Common myeloid progenitor, CD34-positive (primary cell): ENCODE data around the gene RAP1GAP.

Source experiments
- CTCF ChIA-PET: fragments of 350-600 bp; sonication (Branson Sonifier 250); formaldehyde crosslinking; loops from one replicate; lab custom pipeline; 2021; ENCODE audit warnings: antibody characterized with exemption; lab: Charles Lee
- POLR2A ChIA-PET: fragments of 350-600 bp; sonication (Branson Sonifier 250); formaldehyde crosslinking; loops from one replicate; lab custom pipeline; 2021; ENCODE audit warnings: antibody characterized with exemption; lab: Charles Lee
- DNase-seq, 3 donors: peaks; one replicate each; pipeline versions ENCODE4 v3.0.0 to v3.0.0-alpha.2; 2013
- H3K27ac ChIP-seq, 2 experiments: 1 replicate in 1 of 2; 2 replicates in 1 of 2; pipeline ENCODE4 v1.7.0; 2013; ENCODE audit warnings: inconsistent platforms in 2 of 2, low read length in 2 of 2, mild to moderate bottlenecking in 2 of 2, low read depth in 1 of 2, moderate library complexity in 1 of 2; ENCODE audit not compliant: severe bottlenecking in 2 of 2, insufficient read depth in 1 of 2, poor library complexity in 1 of 2
- H3K27me3 ChIP-seq, 5 experiments: replicated peaks in 2 of 5; 1 replicate in 3 of 5; 2 replicates in 2 of 5; pipeline versions ENCODE4 v1.6.1 to v1.7.0; 2013; ENCODE audit warnings: low read length in 4 of 5, mild to moderate bottlenecking in 2 of 5, moderate library complexity in 2 of 5, inconsistent platforms in 1 of 5; ENCODE audit not compliant: insufficient read depth in 5 of 5, control insufficient read depth in 4 of 5
- H3K36me3 ChIP-seq, 4 experiments: 1 replicate in 2 of 4; 2 replicates in 2 of 4; pipeline versions ENCODE4 v1.6.1 to v1.7.0; 2013; ENCODE audit warnings: low read length in 3 of 4, control low read depth in 1 of 4, mild to moderate bottlenecking in 1 of 4; ENCODE audit not compliant: control insufficient read depth in 4 of 4, insufficient read depth in 4 of 4
- H3K4me1 ChIP-seq, 4 experiments: 1 replicate in 3 of 4; 2 replicates in 1 of 4; pipeline versions ENCODE4 v1.6.1 to v1.7.1; 2013; ENCODE audit warnings: low read length in 3 of 4, mild to moderate bottlenecking in 3 of 4, control low read depth in 1 of 4, inconsistent platforms in 1 of 4, moderate library complexity in 1 of 4; ENCODE audit not compliant: control insufficient read depth in 4 of 4, insufficient read depth in 4 of 4; ENCODE audit errors: control extremely low read depth in 1 of 4
- H3K4me3 ChIP-seq, 7 experiments: 1 replicate in 4 of 7; 2 replicates in 3 of 7; pipeline versions ENCODE4 v1.5.1 to v1.7.0; 2013; ENCODE audit warnings: mild to moderate bottlenecking in 7 of 7, low read length in 6 of 7, moderate library complexity in 6 of 7, inconsistent platforms in 2 of 7, low read depth in 2 of 7, control low read depth in 1 of 7; ENCODE audit not compliant: insufficient read depth in 4 of 7, control insufficient read depth in 1 of 7; ENCODE audit errors: extremely low read depth in 1 of 7
- H3K9me3 ChIP-seq, 5 experiments: 1 replicate in 4 of 5; 2 replicates in 1 of 5; pipeline versions ENCODE4 v1.6.1 to v1.7.1; 2013; ENCODE audit warnings: low read length in 4 of 5, mild to moderate bottlenecking in 2 of 5, inconsistent platforms in 1 of 5, low read depth in 1 of 5, moderate library complexity in 1 of 5; ENCODE audit not compliant: control insufficient read depth in 4 of 5, insufficient read depth in 2 of 5; ENCODE audit errors: control extremely low read depth in 1 of 5
- WGBS: methylation state at CpG from one replicate; pipeline ENCODE4 v1.1.5; 2013; ENCODE audit not compliant: insufficient coverage; 5-methylcytosine and 5-hydroxymethylcytosine counted together

RAP1GAP gene

GRCh38 chr1:21662426-21663247 lies 6.5 kb downstream of the RAP1GAP start:
- DNase-seq = no peak
- peaks cover 0 to 20% (median 4%) of the 10 kb centered on the region in 5 experiments for H3K27me3 ChIP-seq

GRCh38 chr1:21661886-21662285 lies 7.3 kb downstream of the RAP1GAP start:
- peaks cover 0 to 14% (median 4%) of the 10 kb centered on the region in 5 experiments for H3K27me3 ChIP-seq
- no peaks in the 10 kb centered on the region for H3K9me3 ChIP-seq
- no peaks in the 10 kb centered on the region for H3K36me3 ChIP-seq
- ChIA-PET POLR2A (no interaction called here), CTCF (interaction anchor here (0.7 to 2.3 kb wide), 5 partner anchors 9 to 58 kb away, joined by 3 to 7 read pairs (median 4); no protein-coding TSS in a partner anchor)
- no peak overlapping the region for H3K27ac ChIP-seq
- H3K4me3 ChIP-seq = no peak overlapping the region
- DNase-seq = no peak
- 96% methylated on average over 5 of the region's 5 CpGs for WGBS
- peaks cover 0 to 37% (median 23%) of the 10 kb centered on the region in 4 experiments for H3K4me1 ChIP-seq

More at GRCh38 chr1:21662426-21663247, 6.5 kb downstream of the RAP1GAP start:
- no peaks in the 10 kb centered on the region for H3K9me3 ChIP-seq
- H3K36me3 ChIP-seq = no peaks in the 10 kb centered on the region
- peaks cover 0 to 38% (median 23%) of the 10 kb centered on the region in 4 experiments for H3K4me1 ChIP-seq
- WGBS = 100% methylated on average over 4 of the region's 6 CpGs
- POLR2A ChIA-PET = no interaction called here
- CTCF ChIA-PET = interaction anchor here (2.0 to 2.3 kb wide), 2 partner anchors 10 kb away, joined by 7 read pairs; no protein-coding TSS in a partner anchor
- no peak overlapping the region for H3K27ac ChIP-seq
- no peak overlapping the region for H3K4me3 ChIP-seq

GRCh38 chr1:21659924-21660326 lies 9.2 kb downstream of the RAP1GAP start:
- CTCF ChIA-PET = interaction anchor here (1.0 to 3.2 kb wide), 8 partner anchors 9 to 290 kb away, joined by 3 to 16 read pairs (median 4); no protein-coding TSS in a partner anchor
- 72% methylated on average over 3 of the region's 4 CpGs for WGBS

GRCh38 chr1:21659099-21659923 lies 9.8 kb downstream of the RAP1GAP start:
- under 1% methylated on average over 39 of the region's 64 CpGs for WGBS
- ChIA-PET POLR2A (interaction anchor here (0.6 to 0.7 kb wide), 2 partner anchors 73 to 124 kb away, joined by 3 to 4 read pairs; partner anchors contain the start of gene USP48), CTCF (interaction anchor here (1.0 to 3.2 kb wide), 7 partner anchors 9 to 289 kb away, joined by 3 to 16 read pairs (median 4); no protein-coding TSS in a partner anchor)
- peaks cover 0 to 13% (median 11%) of the 10 kb centered on the region in 4 experiments for H3K4me1 ChIP-seq
- H3K27ac ChIP-seq = no peak overlapping the region
- H3K9me3 ChIP-seq = no peaks in the 10 kb centered on the region
- H3K27me3 ChIP-seq = peaks cover 0 to 15% (median 9%) of the 10 kb centered on the region in 5 experiments
- H3K4me3 ChIP-seq = peak overlapping the region in 4 of 7 experiments; percentile 19 to 45 (median 42)
- H3K36me3 ChIP-seq = no peaks in the 10 kb centered on the region
- peak; percentile 74 to 90 (median 85) for DNase-seq

More at GRCh38 chr1:21659924-21660326, 9.2 kb downstream of the RAP1GAP start:
- Histone ChIP-seq H3K4me1 (peaks cover 0 to 18% (median 11%) of the 10 kb centered on the region in 4 experiments), H3K9me3 (no peaks in the 10 kb centered on the region), H3K36me3 (no peaks in the 10 kb centered on the region), H3K27me3 (peaks cover 0 to 14% (median 8%) of the 10 kb centered on the region in 5 experiments), H3K27ac (no peak overlapping the region), H3K4me3 (no peak overlapping the region)
- DNase-seq = no peak
- POLR2A ChIA-PET = no interaction called here

- WGBS = 63% methylated on average over 9 of the region's 10 CpGs
- Histone ChIP-seq H3K27me3 (peaks cover 3 to 27% (median 16%) of the 10 kb centered on the region in 5 experiments), H3K9me3 (no peaks in the 10 kb centered on the region), H3K4me3 (no peak overlapping the region), H3K27ac (no peak overlapping the region), H3K4me1 (peaks cover 0 to 5% (median 4%) of the 10 kb centered on the region in 4 experiments), H3K36me3 (no peaks in the 10 kb centered on the region)
- CTCF ChIA-PET = interaction anchor here (0.8 to 3.2 kb wide), 10 partner anchors 11 to 366 kb away, joined by 3 to 16 read pairs (median 3); no protein-coding TSS in a partner anchor
- POLR2A ChIA-PET = no interaction called here
- DNase-seq = no peak
Observed at GRCh38 chr1:21657456-21658190, 11.5 kb downstream of the RAP1GAP start.

- no peak overlapping the region for H3K4me3 ChIP-seq
- ChIA-PET POLR2A (no interaction called here), CTCF (interaction anchor here (1.9 kb wide), 1 partner anchor 144 kb away, joined by 4 read pairs; no protein-coding TSS in a partner anchor)
- H3K27me3 ChIP-seq = peaks cover 3 to 43% (median 29%) of the 10 kb centered on the region in 5 experiments
- no peak for DNase-seq
- no peaks in the 10 kb centered on the region for H3K9me3 ChIP-seq
- WGBS = 50% methylated on average over 3 of the region's 4 CpGs
- no peak overlapping the region for H3K27ac ChIP-seq
- H3K36me3 ChIP-seq = no peaks in the 10 kb centered on the region
- H3K4me1 ChIP-seq = peaks cover 0 to 13% (median 11%) of the 10 kb centered on the region in 4 experiments
Observed at GRCh38 chr1:21655748-21656147, 13.4 kb downstream of the RAP1GAP start.
